CMK (cell line): Measurements from ENCODE around the gene AKAP1.

Source experiments
- DNase-seq: peaks from one replicate; pipeline ENCODE4 v3.0.0-alpha.2; 2010; ENCODE audit warnings: low read depth

Gene AKAP1

GRCh38 chr17:57133486-57133885, 48.4 kb downstream of the AKAP1 start:
- DNase-seq = no peak

- no peak for DNase-seq
Observed at GRCh38 chr17:57135026-57135788, 50.2 kb downstream of the AKAP1 start.

- no peak for DNase-seq
Observed at GRCh38 chr17:57135789-57136291, 50.8 kb downstream of the AKAP1 start.

- DNase-seq = no peak
Observed at GRCh38 chr17:57136355-57136754, 51.3 kb downstream of the AKAP1 start.

- no peak for DNase-seq
Observed at GRCh38 chr17:57138030-57138911, 53.2 kb downstream of the AKAP1 start.

DNA sequence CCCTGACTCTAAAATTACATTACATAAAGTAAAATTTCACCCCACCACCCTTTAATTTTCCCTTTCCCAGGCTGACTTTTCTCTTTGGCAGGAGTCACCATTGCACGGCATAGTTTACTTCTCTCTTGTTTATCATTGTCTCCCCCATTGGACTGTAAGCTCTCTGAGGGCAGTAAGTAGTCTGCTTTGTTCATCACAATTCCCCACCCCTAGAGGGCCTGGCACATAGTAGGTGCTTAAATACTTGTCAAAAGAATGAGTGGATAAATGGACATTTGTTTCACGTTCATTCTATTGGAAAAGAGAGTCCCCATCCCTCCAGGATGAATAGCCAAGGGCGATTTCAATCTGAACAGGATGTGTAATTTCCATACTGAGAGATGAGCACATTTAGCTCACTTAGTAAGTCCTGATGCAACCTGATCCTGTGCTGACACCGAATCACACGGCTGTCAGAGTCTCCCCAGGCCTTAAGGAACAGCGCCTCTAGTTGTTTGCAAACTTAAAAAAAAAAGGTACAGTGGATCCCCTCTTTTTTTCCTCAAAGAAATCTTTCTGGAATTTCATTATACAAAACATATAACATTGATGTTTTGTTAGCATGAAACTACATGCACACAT, 54.0 kb downstream of the AKAP1 start:
- DNase-seq = no peak

DNA sequence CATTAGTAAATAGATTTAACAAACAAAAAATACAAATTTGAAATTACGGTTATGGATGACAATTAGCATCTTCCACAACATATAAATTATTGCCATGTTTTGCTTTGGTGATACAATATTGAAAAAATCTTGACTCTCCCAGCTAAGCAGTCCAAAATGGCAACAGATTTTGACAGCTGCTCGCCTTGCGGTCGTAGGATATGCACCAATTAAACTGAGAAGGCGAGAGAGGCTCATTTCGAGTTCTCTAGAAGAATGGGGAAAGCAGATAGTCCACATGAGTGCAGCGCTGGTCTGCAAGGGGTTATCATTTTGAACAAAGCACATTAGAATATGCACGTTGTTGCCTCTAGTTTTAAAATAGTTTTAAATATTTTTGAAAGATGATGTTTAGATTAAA, 55.3 kb downstream of the AKAP1 start:
- no peak for DNase-seq

GRCh38 chr17:57142925-57143324, 57.9 kb downstream of the AKAP1 start:
- no peak for DNase-seq

DNA sequence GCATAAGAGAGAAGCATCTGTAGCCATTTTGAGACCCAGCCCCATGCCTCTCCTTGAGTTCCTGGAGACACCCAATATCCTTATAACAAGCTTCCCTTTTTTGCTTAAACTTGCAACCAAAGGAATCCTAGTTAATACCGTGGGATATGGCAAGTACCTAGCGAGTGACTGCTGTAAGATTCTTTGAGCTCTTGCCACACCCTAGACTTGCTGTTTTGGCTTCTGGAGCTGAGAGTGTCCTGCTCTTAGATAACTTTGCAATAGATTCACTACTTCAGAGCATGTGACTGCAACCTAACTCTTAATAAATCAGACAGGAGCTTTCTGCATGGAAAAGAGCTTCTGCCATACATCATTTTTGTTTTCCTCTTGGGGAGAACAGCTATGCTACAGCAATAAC, 58.3 kb downstream of the AKAP1 start:
- no peak for DNase-seq

DNA sequence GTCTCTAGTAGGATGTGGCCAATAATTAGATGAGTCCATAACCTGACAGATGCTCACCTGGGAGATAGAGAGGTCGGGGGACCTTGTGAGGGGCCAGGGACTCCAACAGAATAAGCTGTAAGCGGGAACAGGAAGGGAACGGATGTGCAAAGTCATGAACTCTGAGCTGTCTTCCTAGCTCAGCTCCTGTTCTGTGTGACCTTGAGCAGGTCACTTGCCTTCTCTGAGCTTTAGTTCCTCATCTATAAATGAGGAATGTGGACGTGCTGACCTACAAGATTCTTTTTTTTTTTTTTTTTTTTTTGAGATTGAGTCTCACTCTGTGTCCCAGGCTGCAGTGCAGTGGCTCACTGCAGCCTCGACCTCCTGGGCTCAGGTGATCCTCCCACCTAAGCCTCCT, 58.9 kb downstream of the AKAP1 start:
- no peak for DNase-seq

DNA sequence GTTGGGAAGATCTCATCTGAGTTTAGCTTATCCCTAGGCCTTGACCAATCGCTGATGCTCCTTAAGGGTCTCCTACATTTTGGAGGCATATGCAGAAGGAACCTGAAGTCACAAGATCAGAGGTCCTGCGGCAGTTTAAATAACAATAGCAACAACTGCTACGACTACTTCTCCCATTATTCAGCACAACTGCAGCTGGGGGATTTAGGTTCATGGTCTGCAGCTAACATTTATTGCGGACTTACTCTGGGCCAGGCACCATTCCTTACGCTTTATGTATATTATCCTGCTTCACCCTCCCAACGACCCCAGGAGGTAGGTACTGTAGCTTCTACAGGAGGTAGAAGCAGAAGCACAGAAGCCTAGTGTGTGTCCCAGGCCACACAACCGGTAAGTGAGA, 59.5 kb downstream of the AKAP1 start:
- DNase-seq = no peak

GRCh38 chr17:57145347-57145746, 60.3 kb downstream of the AKAP1 start:
- DNase-seq = no peak

DNA sequence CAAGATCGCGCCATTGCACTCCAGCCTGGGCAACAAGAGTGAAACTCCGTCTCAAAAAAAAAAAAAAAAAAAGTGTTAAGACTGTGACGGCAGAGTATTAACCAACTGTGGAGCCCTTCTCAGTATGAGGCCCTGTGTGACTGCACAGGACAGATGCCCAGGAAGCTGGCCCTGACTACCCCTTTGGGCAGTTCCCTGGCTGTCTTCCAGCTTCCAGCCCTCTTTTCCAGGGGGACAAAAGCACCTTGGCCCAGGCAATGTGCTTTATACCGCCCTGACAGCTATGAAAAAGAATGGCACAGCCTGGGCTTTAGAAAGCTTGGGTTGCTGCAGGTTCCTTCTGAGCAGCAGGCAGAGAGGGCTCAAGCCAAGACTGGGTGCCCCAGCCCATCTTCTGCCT, 61.2 kb downstream of the AKAP1 start:
- DNase-seq = no peak

GRCh38 chr17:57151798-57152197, 66.8 kb downstream of the AKAP1 start:
- no peak for DNase-seq

DNA sequence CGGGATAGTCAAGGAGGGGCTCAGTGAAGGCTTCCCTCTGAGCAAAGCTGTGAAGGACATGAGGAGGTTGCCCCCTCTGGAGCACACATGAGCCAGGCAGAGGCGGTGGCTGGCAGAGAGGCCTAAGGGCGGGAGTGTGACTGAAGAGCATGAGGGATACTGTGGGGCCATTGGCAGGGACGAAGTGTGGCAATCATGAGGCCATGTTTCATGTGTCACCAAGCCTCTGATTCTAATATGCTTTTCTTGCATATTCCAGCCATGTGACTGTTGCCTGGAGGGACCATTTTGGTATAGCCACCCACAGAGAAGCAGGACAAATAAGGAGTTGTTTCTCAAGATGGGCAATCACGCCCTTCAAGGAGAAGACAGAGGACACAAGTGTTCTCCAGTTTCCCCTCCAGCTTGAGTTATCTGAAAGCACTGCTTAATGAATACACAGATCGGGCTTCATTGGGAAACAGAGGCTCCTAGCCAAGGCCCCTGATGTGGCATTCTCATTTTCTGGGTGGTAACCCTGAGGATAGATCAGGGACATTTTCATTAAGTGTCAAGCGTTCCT, 68.0 kb downstream of the AKAP1 start:
- no peak for DNase-seq

DNA sequence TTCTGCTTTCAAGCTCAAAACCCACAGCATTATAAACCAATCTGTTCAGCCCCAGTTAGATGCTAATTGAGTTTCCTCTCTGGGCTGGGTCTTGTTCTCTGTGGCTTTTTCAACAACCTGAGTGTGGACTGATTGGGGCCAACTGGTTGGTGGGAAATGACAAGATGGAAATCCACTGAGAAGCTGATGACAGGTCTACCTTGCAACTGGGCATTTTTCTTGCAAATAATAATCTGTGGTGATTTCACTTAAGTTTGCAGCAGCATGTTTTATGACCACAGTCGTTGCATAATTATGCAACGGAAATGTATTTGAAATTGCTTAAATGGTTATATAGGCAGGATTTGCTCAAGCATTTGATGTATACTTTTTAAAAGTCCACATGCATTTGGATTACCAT, 69.9 kb downstream of the AKAP1 start:
- no peak for DNase-seq

- DNase-seq = no peak
Observed at GRCh38 chr17:57158325-57158724, 73.3 kb downstream of the AKAP1 start.

- DNase-seq = no peak
Observed at GRCh38 chr17:57158795-57159194, 73.7 kb downstream of the AKAP1 start.

DNA sequence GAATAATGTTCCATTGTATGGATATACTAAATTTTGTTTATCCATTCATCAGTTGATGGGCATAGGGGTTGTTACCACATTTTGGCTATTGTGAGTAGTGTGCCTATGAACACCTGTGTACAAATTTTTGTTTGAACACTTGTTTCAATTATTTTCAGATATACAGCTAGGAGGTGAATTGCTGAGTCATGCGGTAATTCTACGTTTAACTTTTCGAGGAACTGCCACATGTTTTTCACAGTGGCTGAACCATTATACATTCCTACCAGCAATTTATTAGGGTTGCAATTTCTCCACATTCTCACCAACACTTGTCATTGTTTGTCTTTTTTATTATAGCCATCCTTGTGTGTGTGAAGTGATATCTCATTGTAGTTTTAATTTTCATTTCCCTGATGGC, 75.6 kb downstream of the AKAP1 start:
- DNase-seq = no peak

GRCh38 chr17:57164814-57165213, 79.8 kb downstream of the AKAP1 start:
- DNase-seq = no peak

DNA sequence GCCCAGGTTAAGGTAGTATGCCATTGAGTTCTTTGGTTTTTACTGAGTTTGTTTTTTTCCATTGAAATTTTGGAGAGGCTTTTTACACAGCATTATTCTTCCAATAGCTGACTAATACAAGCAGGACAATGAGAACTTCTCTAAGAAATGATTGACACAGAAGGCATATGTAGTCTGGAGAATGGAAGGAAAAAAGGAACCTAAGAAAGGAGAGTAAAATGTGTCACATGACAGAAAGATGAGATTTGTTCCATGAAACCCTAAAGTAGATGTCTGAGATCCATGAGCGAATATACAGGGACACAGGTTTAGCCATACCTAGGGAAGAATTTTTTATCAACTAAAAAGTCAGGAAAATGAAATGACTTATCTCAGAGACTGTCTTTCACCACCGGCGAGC, 80.7 kb downstream of the AKAP1 start:
- no peak for DNase-seq

GRCh38 chr17:57166803-57167202, 81.8 kb downstream of the AKAP1 start:
- no peak for DNase-seq
